Measurements from ENCODE around the gene SASH3.

The SASH3 gene

GRCh38 chrX:129782706-129783105, 3.0 kb downstream of the SASH3 start:
- peak overlapping the region; percentile 48 for H3K4me3 ChIP-seq (ENCODE audit: insufficient read depth, low read length, poor library complexity, severe bottlenecking)
- H2AFZ ChIP-seq (ENCODE audit: low read depth, low read length, severe bottlenecking) = no peak overlapping the region
- H3K36me3 ChIP-seq (ENCODE audit: low read length) = no peaks in the 10 kb centered on the region
- peak overlapping the region; percentile 90 for H3K27ac ChIP-seq (ENCODE audit: low read depth, low read length)
- no peak for TF ChIP-seq CTCF (IDR thresholded peaks at IDR 0.05; ENCODE audit: insufficient read depth, low read length, poor library complexity, severe bottlenecking)
- TF ChIP-seq EZH2phosphoT487 (conservative IDR thresholded peaks at IDR 0.05; ENCODE audit: low read length) = no peak
- H3F3A ChIP-seq (ENCODE audit: insufficient read depth) = peaks cover 25% of the 10 kb centered on the region
- no peaks in the 10 kb centered on the region for H3K27me3 ChIP-seq (ENCODE audit: low read length)
- no peaks in the 10 kb centered on the region for H4K20me1 ChIP-seq (ENCODE audit: low read depth, low read length)
- peaks cover 75% of the 10 kb centered on the region for H3K79me2 ChIP-seq (ENCODE audit: insufficient read depth, low read length)
- peak overlapping the region; percentile 79 for H3K9ac ChIP-seq (ENCODE audit: low read length)
- H3K9me2 ChIP-seq (replicated peaks; ENCODE audit: insufficient read depth, low read length) = no peaks in the 10 kb centered on the region
- peak overlapping the region; percentile 96 for H3K4me2 ChIP-seq (ENCODE audit: low read depth, low read length, poor library complexity, severe bottlenecking)
- no peaks in the 10 kb centered on the region for H3K9me3 ChIP-seq (ENCODE audit: insufficient read depth, low read length)

- H3K9ac ChIP-seq (ENCODE audit: low read length) = peak overlapping the region; percentile 79
- H3K4me3 ChIP-seq (ENCODE audit: insufficient read depth, low read length, poor library complexity, severe bottlenecking) = peak overlapping the region; percentile 48
These were observed 3.6 kb downstream of the SASH3 start for GRCh38 chrX:129783291-129783713.

GRCh38 chrX:129784371-129784770, 4.6 kb downstream of the SASH3 start:
- Histone ChIP-seq H3F3A (ENCODE audit: insufficient read depth) (peaks cover 13% of the 10 kb centered on the region; the same call in 1 of the 2 replicates), H3K27me3 (ENCODE audit: low read length) (no peaks in the 10 kb centered on the region), H3K79me2 (ENCODE audit: insufficient read depth, low read length) (peaks cover 74% of the 10 kb centered on the region), H4K20me1 (ENCODE audit: low read depth, low read length) (no peaks in the 10 kb centered on the region), H3K36me3 (ENCODE audit: low read length) (no peaks in the 10 kb centered on the region), H3K9ac (ENCODE audit: low read length) (0 out of 2 replicates have a peak overlapping the region, but pooled peaks have one; percentile 79), H3K4me2 (ENCODE audit: low read depth, low read length, poor library complexity, severe bottlenecking) (peak overlapping the region; percentile 96), H3K9me3 (ENCODE audit: insufficient read depth, low read length) (no peaks in the 10 kb centered on the region), H3K4me3 (ENCODE audit: insufficient read depth, low read length, poor library complexity, severe bottlenecking) (no peak overlapping the region), H3K9me2 (replicated peaks; ENCODE audit: insufficient read depth, low read length) (no peaks in the 10 kb centered on the region), H2AFZ (ENCODE audit: low read depth, low read length, severe bottlenecking) (no peak overlapping the region), H3K27ac (ENCODE audit: low read depth, low read length) (peak overlapping the region; percentile 55)
- TF ChIP-seq EZH2phosphoT487 (conservative IDR thresholded peaks at IDR 0.05; ENCODE audit: low read length) = no peak
- TF ChIP-seq CTCF (IDR thresholded peaks at IDR 0.05; ENCODE audit: insufficient read depth, low read length, poor library complexity, severe bottlenecking) = no peak

More at GRCh38 chrX:129783291-129783713, 3.6 kb downstream of the SASH3 start:
- H3K9me3 ChIP-seq (ENCODE audit: insufficient read depth, low read length) = no peaks in the 10 kb centered on the region
- H3K9me2 ChIP-seq (replicated peaks; ENCODE audit: insufficient read depth, low read length) = no peaks in the 10 kb centered on the region
- TF ChIP-seq CTCF (IDR thresholded peaks at IDR 0.05; ENCODE audit: insufficient read depth, low read length, poor library complexity, severe bottlenecking) = no peak
- TF ChIP-seq EZH2phosphoT487 (conservative IDR thresholded peaks at IDR 0.05; ENCODE audit: low read length) = no peak
- no peaks in the 10 kb centered on the region for H3K36me3 ChIP-seq (ENCODE audit: low read length)
- H3K4me2 ChIP-seq (ENCODE audit: low read depth, low read length, poor library complexity, severe bottlenecking) = peak overlapping the region; percentile 96
- H3K27me3 ChIP-seq (ENCODE audit: low read length) = no peaks in the 10 kb centered on the region
- H3K79me2 ChIP-seq (ENCODE audit: insufficient read depth, low read length) = peaks cover 76% of the 10 kb centered on the region
- H4K20me1 ChIP-seq (ENCODE audit: low read depth, low read length) = no peaks in the 10 kb centered on the region
- peaks cover 20% of the 10 kb centered on the region for H3F3A ChIP-seq (ENCODE audit: insufficient read depth)
- H3K27ac ChIP-seq (ENCODE audit: low read depth, low read length) = peak overlapping the region; percentile 90
- no peak overlapping the region for H2AFZ ChIP-seq (ENCODE audit: low read depth, low read length, severe bottlenecking)
